Measurements from ENCODE around the gene DEDD.

The DEDD gene

DNA sequence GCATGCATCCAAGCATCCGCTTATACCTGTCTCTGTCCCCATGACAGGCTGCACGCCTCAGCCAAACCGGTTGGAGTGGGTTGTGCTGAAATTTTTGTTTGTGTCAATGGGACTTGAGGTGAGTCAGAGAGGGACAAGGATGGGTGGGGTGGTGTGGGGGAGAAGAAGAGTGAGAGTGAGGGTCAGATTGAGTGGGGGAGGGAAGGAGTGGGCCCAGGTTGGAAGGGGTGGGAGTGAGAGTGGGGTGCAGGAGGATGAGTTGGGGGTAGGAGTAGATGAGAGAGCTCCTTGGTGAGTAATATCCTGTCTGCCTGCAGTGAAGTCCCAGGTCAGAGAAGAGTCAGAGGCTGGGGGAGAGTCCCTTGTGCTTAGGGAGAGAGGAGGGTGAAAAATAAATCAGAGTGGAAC is 39.8 kb downstream of the DEDD start:
- peak in 1 of 2 donors; percentile 37 for DNase-seq (ENCODE audit: low read depth in 2 of 2)

DNA sequence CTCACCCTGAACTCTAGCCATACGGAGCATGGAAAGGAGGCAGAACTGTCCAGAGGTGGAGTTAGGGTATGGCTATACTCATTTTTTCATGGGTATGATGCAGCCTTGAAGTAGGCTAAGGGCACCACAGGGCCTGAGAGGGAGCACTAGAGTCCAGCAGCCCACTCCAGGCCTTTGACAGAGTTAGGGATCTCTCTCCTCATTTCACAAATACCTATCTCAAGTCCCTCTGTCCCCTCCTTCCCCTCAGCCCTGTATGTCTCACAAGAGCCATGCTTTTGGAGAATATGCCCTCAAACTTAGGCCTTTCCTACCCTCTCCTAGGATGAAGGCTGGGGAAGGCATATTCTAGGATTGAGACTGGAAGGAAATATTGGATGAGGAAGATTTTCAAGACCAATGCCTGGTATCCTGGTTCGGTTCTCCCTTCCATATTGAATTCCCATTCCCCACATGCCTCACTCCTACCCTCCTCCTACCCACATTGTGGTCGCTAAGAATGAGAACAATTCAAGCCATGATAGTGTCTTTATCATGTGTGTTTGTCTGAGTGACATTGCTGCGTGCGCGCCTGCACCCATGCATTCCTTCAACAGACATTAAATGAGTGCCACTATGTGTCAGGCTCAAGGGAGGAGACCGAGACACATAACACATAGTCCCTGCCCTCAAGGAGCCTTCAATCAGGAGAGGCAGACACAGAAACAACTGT is 40.5 kb downstream of the DEDD start:
- no peak for DNase-seq (ENCODE audit: low read depth in 2 of 2)

DNA sequence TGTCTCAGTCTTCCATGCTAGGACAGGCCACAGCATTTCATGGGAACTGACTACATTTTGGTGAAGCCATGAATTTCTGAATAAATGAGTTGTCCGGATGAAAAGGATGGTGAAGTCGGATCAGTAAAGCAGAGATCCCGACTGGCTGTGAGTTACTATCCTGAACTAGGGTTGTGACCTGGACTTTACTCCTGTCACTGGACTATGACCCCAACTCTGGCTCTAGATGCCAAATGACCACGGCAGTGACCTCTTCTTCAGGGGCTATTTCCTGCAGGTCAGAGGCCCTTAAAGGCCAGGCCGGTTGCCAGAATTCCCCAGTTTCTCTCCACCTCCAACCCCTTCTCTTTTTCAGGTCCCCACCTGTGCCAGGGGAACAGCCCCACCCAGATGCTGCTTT is 41.4 kb downstream of the DEDD start:
- DNase-seq (ENCODE audit: low read depth in 2 of 2): no peak

DNA sequence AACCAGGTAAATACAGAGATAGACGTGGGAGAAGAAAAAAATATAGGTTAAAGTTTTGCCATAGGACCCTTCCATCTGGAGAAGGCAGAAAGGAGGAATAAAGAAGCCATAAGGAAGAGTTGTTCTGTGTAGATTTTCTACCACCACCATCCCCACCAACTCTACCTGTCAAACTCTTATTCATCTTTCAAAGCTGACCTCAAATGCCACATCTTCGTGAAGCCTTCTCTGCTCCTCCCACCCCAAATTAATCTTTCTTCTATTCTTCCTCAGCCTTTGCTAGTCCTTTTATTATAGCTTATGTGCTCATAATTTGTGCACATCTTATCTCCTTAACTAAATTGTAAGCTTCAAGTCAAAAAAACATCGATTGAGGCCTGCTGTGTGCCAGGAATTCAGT is 41.9 kb downstream of the DEDD start:
- no peak for DNase-seq (ENCODE audit: low read depth in 2 of 2)

DNA sequence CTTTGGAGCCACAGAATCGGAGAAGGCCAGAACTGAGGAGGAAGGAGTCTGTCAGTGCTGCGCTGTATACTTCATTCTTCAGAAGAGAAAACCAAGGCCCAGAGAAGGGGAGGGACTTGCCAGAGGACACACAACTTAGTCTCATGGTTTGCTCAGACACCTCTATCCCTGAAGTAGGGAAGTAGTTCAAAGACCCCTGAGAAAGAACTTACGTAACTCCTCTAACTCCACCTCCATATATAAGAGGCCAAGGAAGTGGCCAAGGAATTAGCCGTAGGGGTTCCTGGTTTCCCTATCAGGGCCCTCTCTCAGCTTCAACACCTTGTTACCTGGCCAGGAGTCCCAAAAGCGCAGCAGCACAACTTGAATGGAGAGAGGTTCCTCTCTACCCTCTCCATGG is 42.5 kb downstream of the DEDD start:
- no peak for DNase-seq (ENCODE audit: low read depth in 2 of 2)

DNA sequence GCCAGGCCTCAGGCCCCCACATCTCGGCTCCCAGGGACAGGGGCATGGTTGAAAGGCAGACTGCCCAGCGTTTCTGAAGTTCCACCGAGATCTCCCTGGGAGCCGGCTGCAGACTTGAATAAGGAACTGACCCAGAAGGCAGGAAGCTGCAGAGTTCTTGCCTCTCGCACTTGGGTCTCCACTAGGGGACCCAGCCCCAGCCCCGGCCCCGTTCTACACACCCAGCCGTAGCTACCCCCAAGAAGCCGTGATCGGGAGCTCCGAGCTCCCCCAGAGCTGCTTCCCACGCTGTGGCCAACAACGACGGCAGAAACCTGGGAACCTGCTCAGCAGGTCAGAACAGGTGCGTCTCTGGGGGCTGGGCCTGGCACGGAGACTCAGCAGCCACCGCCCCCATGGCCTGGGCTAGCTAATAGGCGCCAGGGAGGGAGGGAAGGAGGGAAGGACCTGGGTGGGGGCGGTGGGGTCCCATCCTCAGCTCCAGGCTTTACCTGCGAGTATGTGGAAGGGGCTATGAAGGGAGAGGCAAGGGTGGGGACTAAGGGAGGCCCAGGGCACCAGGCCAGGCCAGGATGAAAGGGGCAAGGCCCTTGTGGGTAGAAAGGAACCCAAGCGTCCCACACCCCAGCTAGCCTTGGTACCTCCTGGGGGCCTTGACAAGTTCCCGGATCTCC is 43.1 kb downstream of the DEDD start, which contains the start of gene NECTIN4:
Gene NECTIN4, minus strand, starts transcription at position 308 of the 674 bp plus-strand sequence. Its CDS starts 262 bp downstream, at position 46.
- no peak for DNase-seq (ENCODE audit: low read depth in 2 of 2)

DNA sequence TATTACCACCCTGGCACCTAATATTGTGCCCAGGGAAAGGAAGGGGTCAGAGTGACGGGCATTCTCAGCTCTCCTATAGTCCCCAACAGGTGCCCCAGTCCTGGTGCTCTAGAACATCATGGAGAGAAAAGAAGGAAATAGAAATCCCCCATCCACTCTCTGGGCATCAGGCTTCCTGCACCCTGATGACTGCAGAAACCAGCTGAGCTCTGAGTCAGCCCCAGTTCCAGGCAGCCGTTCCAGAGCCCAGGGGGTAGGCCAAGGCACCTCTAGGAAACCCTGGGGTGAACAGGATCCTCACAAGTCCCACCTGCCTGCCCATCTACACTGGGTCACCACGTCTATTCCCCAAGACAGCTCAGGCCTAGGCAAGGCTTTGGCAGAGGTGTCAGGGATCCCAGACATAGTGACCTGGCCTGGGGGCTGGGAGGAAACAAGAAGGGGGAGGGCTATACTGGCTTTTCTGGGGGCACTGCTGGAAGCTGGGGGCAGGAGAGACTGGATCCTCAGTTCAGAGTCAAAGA is 43.8 kb downstream of the DEDD start:
- no peak for DNase-seq (ENCODE audit: low read depth in 2 of 2)

DNA sequence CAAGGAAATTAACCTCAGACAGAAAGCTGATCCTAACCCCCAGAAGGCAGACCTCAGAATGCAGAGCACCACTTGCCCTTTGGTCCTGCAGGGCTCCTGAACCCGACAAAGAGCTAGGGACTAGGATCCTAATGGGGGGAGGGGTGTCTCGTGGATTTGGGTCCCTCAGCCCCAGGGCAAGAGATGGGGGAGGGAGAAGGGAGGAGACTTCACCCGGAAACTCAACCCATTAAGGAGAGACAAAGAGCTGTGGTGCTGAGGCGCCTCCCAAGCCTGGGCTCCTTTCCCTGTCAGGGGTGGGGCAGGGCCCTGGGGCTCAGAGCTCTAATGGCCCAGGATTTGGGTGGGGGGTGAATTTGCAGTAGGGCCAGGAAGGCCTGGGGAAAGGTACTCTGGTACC is 46.0 kb downstream of the DEDD start:
- no peak for DNase-seq (ENCODE audit: low read depth in 2 of 2)

DNA sequence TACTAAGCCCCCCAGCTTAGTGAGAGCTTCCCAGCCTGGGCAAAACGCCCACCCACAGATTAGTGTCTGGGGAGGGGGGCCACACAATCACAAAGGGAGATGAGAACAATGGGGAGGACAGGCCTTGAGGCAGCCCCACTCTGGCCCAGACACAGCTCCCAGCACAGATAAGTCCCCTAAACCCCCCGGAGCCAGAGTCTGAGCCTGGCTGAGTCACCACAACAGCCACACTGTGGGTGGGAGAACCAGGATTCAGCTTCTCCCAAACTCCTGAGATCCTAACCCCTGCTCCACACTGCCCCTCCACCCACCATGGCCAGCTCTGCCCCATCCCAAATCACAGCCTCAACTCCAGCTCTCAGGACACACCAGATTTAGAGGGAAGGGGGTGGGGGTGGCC is 47.3 kb downstream of the DEDD start:
- no peak for DNase-seq (ENCODE audit: low read depth in 2 of 2)

DNA sequence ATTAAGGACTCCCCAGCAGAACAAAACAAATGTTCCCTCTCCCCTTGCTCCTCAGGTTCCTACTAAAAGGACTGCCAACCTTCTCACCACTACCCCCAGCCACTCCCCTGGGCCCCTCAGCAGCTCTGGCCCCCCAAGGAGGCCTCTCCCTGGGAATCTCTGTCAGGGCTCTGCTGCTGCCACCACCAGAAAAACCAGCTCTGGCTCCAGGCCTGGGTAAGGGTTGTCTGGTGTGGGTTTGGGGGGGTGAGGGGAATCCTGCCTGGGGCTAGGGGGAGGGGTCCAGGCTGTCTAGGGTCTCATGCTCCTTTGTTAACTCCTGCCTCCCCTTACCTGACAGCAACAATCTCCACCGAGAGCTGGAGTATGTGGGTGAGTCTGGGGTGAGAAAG is 47.9 kb downstream of the DEDD start:
- DNase-seq (ENCODE audit: low read depth in 2 of 2): no peak

DNA sequence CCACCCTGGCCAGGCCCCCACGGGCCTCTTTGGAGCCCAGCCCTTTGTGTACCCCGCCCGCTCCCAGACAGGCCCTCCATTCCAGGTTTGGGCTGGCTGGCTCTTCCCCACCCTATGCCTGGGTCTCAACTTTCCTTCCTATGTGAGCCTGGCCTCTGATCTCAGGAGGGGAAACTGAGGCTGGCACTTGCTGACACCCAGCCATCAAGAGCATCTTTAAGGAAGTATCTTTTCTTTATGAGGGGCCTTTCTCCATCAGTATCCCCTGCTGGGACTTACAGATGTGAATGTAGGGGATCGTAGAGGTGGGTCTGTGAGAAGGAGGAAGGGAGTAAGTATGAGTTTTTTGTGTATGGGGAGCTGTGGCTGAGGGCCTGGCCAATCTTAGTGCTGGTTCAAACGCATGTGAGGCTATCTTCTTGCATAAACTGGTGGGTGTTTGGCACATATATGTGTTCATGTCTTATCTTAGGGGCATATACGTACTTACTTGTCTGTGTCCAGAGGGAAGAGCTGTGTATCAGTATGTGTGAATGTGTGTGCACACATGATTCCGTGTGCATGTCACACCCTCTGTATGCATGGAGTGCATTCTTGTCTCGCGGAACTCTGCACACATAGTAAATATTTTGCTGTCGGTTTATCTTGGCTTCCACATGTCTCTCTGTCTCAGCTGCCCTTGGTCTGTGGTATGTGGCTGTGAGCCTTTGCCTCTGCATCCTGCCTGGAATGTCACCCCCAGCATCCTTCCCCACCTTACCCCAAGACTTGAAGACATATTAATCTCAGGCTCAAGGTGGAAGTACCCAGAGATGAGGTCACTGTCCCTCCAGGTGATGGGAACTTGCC is 48.5 kb downstream of the DEDD start:
- no peak for DNase-seq (ENCODE audit: low read depth in 2 of 2)

DNA sequence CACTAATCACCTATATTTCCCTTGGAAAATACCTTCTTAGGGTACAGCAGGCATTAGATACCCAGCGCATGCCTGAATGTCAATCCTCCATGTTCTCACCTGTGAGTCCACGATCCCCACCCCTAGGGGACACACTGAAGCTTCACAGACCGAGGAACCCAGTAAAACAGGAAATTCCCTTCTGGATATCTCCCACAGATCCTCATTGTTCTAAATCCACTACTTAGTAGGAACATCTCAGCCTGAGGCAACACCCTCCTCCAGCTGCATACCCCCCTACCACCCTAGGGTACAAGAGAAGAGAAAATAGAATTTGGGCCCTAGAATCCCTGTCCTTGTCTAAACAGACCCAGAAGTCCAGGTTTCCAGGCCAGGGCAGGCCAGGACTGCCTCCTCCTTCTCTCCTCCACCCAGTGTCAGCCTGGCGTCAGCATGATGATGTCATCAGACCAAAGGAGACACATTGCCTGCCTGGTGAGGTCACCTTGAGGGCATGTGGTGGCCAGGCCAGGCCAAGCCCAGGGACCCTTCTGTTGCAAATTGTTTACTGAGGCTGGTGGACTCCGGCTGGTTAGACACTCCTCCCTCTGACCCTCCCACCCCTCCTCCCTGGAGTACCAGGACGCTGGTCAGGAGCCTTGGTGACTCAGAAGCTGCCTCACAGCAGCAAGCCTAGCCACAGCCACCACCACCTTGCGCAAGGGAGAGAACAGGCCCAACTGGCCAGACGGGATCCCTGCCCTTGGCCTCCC is 49.3 kb downstream of the DEDD start:
- no peak for DNase-seq (ENCODE audit: low read depth in 2 of 2)

DNA sequence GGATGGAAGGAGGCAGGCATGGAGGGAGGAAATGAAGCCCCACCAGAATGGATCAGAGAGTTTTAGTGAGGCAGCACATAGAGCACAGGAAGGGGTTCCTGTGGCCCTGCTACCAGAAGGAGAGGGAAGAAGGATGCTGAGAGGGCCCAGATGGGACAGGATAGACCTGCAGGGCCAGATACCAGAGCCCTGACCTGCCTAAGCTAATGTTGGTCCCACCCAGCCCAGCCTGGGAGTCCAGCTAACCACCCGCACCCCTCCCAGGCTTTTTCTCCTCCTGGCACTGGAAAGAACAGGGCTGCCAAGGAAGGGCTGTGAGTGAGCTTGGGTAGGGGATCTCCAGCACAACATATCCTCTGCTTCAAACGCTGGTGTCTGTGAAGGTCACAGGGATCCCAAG is 50.0 kb downstream of the DEDD start:
- no peak for DNase-seq (ENCODE audit: low read depth in 2 of 2)

DNA sequence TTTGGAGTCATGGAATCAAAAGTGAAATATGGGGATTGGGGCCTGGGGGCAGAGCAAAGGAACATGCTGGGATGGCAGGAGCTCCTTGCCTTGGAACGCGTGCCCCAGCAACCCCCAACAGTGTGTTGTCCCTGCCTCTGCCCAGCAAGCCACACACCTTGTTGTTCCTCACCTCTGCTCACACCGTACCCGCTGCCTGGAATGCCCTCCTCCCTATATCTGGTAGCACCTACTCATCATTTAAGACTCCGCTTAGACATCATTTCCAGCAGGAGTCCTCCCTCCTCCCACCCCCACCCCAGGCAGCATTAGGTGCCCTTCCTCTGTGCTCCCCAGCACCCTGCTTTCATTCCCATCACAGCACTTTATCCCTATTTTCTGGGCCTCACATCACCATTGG is 50.9 kb downstream of the DEDD start:
- DNase-seq (ENCODE audit: low read depth in 2 of 2): no peak

DNA sequence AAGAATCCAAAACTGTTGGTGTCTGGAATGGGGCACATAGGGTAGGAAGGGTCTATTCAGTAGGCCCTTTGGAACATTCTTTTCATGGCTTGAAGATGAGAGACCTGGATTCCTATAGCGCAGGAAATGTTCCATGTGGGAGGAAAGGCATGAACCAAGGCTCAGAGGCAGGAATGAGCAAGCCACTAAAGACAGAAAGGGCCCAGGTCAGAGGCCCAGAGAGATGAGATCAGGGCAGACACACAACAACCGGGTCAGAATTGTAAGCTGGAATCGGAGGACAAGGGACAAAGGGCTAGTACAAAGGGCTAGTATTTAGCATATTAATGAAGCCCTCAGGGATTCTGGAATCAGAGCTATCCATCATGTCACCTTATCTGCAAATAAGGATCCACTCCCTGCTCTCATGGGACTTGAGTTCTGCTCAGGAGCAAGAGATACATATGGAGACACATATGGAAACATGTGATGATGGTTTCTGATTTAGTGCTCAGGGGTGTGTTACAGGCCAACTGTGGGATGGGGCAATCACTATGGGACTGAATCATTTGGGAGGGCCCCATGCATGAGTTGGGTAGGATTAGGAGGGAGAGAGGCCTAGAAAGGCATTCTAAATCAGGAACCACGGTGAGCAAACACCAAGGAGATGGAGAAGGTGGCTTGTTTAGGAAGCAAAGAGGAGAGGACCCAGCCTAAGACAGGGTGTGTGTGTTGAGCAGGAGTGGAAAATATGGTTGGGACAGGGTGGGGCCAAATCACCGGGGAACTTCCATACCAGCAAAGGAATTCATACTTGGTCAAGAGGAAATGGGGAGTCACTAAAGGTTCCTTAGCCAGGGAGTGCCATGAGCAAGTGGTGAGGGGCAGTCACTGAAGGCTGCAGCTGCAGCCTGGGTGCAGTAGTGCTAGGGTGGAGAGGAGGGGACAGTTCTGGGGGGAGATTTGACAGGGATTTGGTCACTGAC is 51.7 kb downstream of the DEDD start:
- DNase-seq (ENCODE audit: low read depth in 2 of 2): no peak

DNA sequence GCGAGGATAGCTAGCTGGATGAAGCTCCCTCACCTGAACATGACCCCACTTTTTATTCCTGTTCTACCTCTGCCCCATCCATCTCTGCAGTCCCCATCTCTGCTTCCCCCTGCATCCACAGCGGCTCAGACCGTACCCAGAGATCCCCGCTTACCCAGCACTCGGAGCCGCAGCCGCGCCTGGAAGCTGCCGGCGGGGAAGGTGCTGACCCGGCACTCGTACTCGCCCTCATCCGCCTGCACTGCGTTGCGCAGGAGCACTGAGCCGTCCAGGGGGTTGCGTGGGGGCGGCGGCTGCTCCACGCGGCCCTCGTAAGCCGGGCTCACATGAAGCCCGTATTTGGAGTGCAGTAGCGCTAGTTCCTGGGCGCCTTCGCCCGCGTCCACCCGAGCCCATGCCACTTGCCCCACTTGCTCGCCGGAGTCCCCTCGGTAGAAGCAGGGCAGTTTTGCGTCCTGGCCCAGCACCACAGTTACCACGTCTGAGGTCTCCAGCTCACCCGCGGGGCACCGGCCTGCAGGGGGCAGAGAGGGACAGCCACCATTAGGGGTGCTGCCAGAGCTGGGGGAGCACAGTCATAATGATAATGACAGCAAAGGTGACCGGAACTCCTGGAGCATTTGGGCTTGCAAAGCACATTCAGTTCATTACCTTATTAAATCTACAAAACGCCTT is 52.9 kb downstream of the DEDD start:
- DNase-seq (ENCODE audit: low read depth in 2 of 2): no peak

DNA sequence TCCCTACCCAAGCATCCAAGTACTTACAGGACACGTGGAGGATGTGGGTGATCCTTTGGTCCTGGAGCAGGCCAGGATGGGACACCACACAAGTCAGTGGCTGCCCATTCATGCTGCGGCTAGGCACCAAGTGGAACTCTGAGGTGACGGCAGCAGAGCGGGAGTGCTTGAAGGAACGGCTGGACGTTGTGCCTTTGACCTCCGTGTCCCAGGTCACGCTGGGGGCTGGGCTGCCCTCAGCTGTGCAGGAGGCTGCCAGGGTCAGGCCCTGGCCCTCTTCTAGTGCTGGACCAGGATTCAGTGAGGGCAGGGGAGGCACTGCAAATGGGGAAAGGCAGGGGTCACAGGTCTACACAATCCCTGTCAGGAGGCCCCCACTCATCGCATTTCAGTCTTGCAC is 55.0 kb downstream of the DEDD start:
- DNase-seq (ENCODE audit: low read depth in 2 of 2): no peak

DNA sequence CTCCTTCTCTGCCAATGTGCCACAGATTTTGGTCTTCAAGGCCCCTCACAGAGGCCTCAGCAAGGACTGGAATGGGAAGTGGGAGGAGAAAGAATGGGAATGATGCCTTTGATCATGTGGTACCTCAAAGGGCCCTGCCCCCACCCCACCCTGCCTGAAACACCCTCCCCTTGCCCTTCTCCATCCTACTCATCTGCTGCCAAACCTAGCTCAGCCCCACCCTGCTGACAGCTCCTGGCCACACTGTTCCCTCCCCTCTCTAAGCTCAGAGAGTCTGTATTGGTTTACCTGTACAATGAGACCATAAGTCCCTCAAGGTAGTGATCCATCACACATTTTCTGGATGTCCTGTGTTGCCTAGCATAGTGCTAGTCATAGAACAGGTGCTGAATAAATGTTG is 56.1 kb downstream of the DEDD start:
- DNase-seq (ENCODE audit: low read depth in 2 of 2): no peak

DNA sequence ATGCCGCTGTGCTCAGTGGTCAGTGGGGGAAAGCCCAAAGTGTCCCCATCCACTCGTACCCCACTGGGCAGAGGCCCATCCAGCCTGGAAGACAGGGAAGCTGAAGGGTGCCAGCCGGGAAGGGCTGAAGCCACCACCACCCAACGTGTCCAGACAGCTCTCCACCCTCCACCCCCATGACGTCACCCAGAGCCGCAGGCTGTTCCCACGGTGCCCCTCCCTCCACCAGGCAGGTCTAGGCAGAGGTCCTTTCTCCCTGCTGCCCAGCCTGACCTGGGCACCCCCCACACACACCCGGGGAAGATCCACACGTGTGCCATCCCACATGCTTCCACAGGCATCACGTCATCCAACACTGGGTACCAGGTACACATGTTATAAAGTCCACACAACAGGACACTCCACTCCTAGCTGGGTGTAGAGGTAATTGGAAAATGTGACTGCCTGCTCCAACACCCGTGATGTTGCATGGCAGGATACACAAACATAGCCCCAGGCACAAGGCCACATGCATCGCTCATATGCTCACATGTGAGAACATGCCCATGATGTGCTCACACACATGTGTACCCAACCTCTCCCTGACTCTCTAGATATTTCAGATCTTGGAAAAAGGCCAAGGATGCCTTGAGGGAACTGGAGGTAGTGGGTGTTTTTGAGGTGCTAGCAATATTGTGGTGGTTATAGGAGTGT is 57.6 kb downstream of the DEDD start:
- DNase-seq (ENCODE audit: low read depth in 2 of 2): no peak
